H9 (cell line): ENCODE data around the gene DPP6. TPM values are rescaled to one million over a fixed set of nuclear protein-coding genes. Genes with fewer than 3 reads are reported as not detected.

Source experiments
- DNase-seq: peaks from one replicate; pipeline ENCODE4 v3.0.0-alpha.2; 2017
- H2AFZ ChIP-seq: one replicate; pipeline ENCODE4 v1.6.1; 2013; ENCODE audit warnings: mild to moderate bottlenecking, low read length, control low read depth, moderate library complexity
- H2AK5ac ChIP-seq: 2 replicates; pipeline ENCODE4 v1.6.1; 2013; ENCODE audit warnings: low read length, control low read depth, mixed read lengths; ENCODE audit not compliant: insufficient read length
- H2BK120ac ChIP-seq: one replicate; pipeline ENCODE4 v1.6.1; 2013; ENCODE audit warnings: low read depth, mild to moderate bottlenecking, low read length, control low read depth, inconsistent platforms; ENCODE audit not compliant: poor library complexity, severe bottlenecking
- H2BK12ac ChIP-seq: 2 replicates; pipeline ENCODE4 v1.6.1; 2013; ENCODE audit warnings: low read length, control low read depth, mixed read lengths, low read depth; ENCODE audit not compliant: insufficient read length
- H2BK15ac ChIP-seq: 2 replicates; pipeline ENCODE4 v1.6.1; 2013; ENCODE audit warnings: low read depth, low read length, control low read depth
- H2BK20ac ChIP-seq: one replicate; pipeline ENCODE4 v1.6.1; 2013; ENCODE audit warnings: low read depth, mild to moderate bottlenecking, low read length, control low read depth, inconsistent platforms; ENCODE audit not compliant: poor library complexity, severe bottlenecking
- H2BK5ac ChIP-seq: 2 replicates; pipeline ENCODE4 v1.6.1; 2013; ENCODE audit warnings: low read length, control low read depth, mixed read lengths; ENCODE audit not compliant: insufficient read length
- H3K14ac ChIP-seq: 2 replicates; pipeline ENCODE4 v1.6.1; 2013; ENCODE audit warnings: low read length, control low read depth; ENCODE audit not compliant: insufficient read depth
- H3K18ac ChIP-seq: 2 replicates; pipeline ENCODE4 v1.6.1; 2013; ENCODE audit warnings: low read depth, mild to moderate bottlenecking, mixed read lengths, low read length, control low read depth; ENCODE audit not compliant: insufficient read length
- H3K23ac ChIP-seq: 2 replicates; pipeline ENCODE4 v1.6.1; 2013; ENCODE audit warnings: low read length, control low read depth, mixed read lengths, low read depth; ENCODE audit not compliant: insufficient read length
- H3K23me2 ChIP-seq: 2 replicates; pipeline ENCODE4 v1.6.1; 2013; ENCODE audit warnings: low read depth, mild to moderate bottlenecking, mixed read lengths, low read length, control low read depth; ENCODE audit not compliant: insufficient read length, poor library complexity, severe bottlenecking
- H3K27ac ChIP-seq: 2 replicates; pipeline ENCODE4 v1.5.1; 2013; ENCODE audit warnings: low read length, control low read depth, mixed read lengths, low read depth; ENCODE audit not compliant: insufficient read length
- H3K27me3 ChIP-seq: 2 replicates; pipeline ENCODE4 v1.6.1; 2013; ENCODE audit warnings: low read length, control low read depth, inconsistent platforms; ENCODE audit not compliant: insufficient read depth
- H3K4ac ChIP-seq: 2 replicates; pipeline ENCODE4 v1.6.1; 2013; ENCODE audit warnings: low read depth, mild to moderate bottlenecking, control low read depth, inconsistent platforms, low read length, moderate library complexity
- H3K4me1 ChIP-seq: 2 replicates; pipeline ENCODE4 v1.6.1; 2013; ENCODE audit warnings: low read length, control low read depth, inconsistent platforms; ENCODE audit not compliant: insufficient read depth
- H3K4me2 ChIP-seq: 2 replicates; pipeline ENCODE4 v1.6.1; 2013; ENCODE audit warnings: low read length, control low read depth, mixed read lengths; ENCODE audit not compliant: insufficient read length, insufficient read depth
- H3K56ac ChIP-seq: 2 replicates; pipeline ENCODE4 v1.6.1; 2013; ENCODE audit warnings: low read depth, mild to moderate bottlenecking, mixed read lengths, low read length, control low read depth; ENCODE audit not compliant: insufficient read length
- H3K79me1 ChIP-seq: 2 replicates; pipeline ENCODE4 v1.6.1; 2013; ENCODE audit warnings: low read depth, mild to moderate bottlenecking, moderate library complexity, low read length, control low read depth, inconsistent platforms; ENCODE audit not compliant: insufficient read depth, poor library complexity, severe bottlenecking
- H3K79me2 ChIP-seq: 2 replicates; pipeline ENCODE4 v1.6.1; 2013; ENCODE audit warnings: low read length, control low read depth, inconsistent platforms; ENCODE audit not compliant: insufficient read depth
- H3K9ac ChIP-seq: 2 replicates; pipeline ENCODE4 v1.6.1; 2013; ENCODE audit warnings: low read length, control low read depth, mixed read lengths; ENCODE audit not compliant: insufficient read length; ENCODE audit errors: extremely low read depth
- H3K9me3 ChIP-seq: one replicate; pipeline ENCODE4 v1.6.1; 2013; ENCODE audit warnings: low read depth, low read length, inconsistent platforms; ENCODE audit not compliant: control insufficient read depth
- H3T11ph ChIP-seq: one replicate; pipeline ENCODE4 v1.6.1; 2013; ENCODE audit warnings: mild to moderate bottlenecking, low read length, control low read depth, inconsistent platforms
- H4K20me1 ChIP-seq: one replicate; pipeline ENCODE4 v1.6.1; 2013; ENCODE audit not compliant: control insufficient read depth, insufficient read length, insufficient read depth
- H4K5ac ChIP-seq: 2 replicates; pipeline ENCODE4 v1.6.1; 2013; ENCODE audit warnings: low read depth, mild to moderate bottlenecking, mixed read lengths, low read length, control low read depth; ENCODE audit not compliant: insufficient read length
- H4K8ac ChIP-seq: replicated peaks from 2 replicates; pipeline ENCODE4 v1.6.1; 2013; ENCODE audit warnings: low read length, control low read depth, mixed read lengths, low read depth; ENCODE audit not compliant: insufficient read length
- H4K91ac ChIP-seq: 2 replicates; pipeline ENCODE4 v1.6.1; 2013; ENCODE audit warnings: low read depth, mild to moderate bottlenecking, moderate library complexity, mixed read lengths, low read length, control low read depth; ENCODE audit not compliant: insufficient read length
- H3K27ac Mint-ChIP-seq, 3 experiments: 2 replicates in 2 of 3; 3 replicates in 1 of 3; pipeline ENCODE4 v1.8.0; 2020 to 2021; ENCODE audit warnings: mixed read lengths in 3 of 3, mild to moderate bottlenecking in 1 of 3, moderate library complexity in 1 of 3
- H3K27me3 Mint-ChIP-seq: 2 replicates; pipeline ENCODE4 v1.8.0; 2021; ENCODE audit warnings: low read depth, mild to moderate bottlenecking, moderate library complexity, mixed read lengths
- H3K36me3 Mint-ChIP-seq, 3 experiments: 2 replicates in 2 of 3; 3 replicates in 1 of 3; pipeline ENCODE4 v1.8.0; 2020 to 2021; ENCODE audit warnings: low read depth in 3 of 3, mixed read lengths in 3 of 3; ENCODE audit not compliant: insufficient read depth in 1 of 3
- H3K4me1 Mint-ChIP-seq, 2 experiments: 2 replicates each; pipeline ENCODE4 v1.8.0; 2020; ENCODE audit warnings: mixed read lengths in 2 of 2
- H3K4me3 Mint-ChIP-seq, 2 experiments: 2 replicates in 1 of 2; 3 replicates in 1 of 2; pipeline ENCODE4 v1.8.0; 2020 to 2021; ENCODE audit warnings: mild to moderate bottlenecking in 2 of 2, mixed read lengths in 2 of 2, moderate library complexity in 1 of 2
- H3K9me3 Mint-ChIP-seq, 2 experiments: 2 replicates in 1 of 2; 3 replicates in 1 of 2; pipeline ENCODE4 v1.8.0; 2020; ENCODE audit warnings: mild to moderate bottlenecking in 2 of 2, mixed read lengths in 2 of 2, moderate library complexity in 1 of 2
- WGBS: extraction: QIAGEN DNeasy Blood & Tissue Kit; methylation state at CpG from one replicate; pipeline ENCODE4 v1.1.7; 2013; ENCODE audit warnings: missing lambda C conversion rate, low lambda C conversion rate, mixed read lengths; ENCODE audit not compliant: insufficient read length; ENCODE audit errors: extremely low coverage; 5-methylcytosine and 5-hydroxymethylcytosine counted together
- total RNA-seq: library from RNA; stranded (reverse); gene quantifications from 2 replicates; pipeline ENCODE4 v1.2.1, GENCODE V29; 2021
- TF ChIP-seq, protein P1 (sequence below): fragments of 200-600 bp; sonication (generic); conservative IDR thresholded peaks from 3 replicates; pipeline ENCODE4 v1.8.0; 2021; ENCODE audit warnings: antibody characterized with exemption, mild to moderate bottlenecking

The DPP6 gene
- total RNA-seq, 1 experiment from 2014 or later = 4.5 TPM

DNA sequence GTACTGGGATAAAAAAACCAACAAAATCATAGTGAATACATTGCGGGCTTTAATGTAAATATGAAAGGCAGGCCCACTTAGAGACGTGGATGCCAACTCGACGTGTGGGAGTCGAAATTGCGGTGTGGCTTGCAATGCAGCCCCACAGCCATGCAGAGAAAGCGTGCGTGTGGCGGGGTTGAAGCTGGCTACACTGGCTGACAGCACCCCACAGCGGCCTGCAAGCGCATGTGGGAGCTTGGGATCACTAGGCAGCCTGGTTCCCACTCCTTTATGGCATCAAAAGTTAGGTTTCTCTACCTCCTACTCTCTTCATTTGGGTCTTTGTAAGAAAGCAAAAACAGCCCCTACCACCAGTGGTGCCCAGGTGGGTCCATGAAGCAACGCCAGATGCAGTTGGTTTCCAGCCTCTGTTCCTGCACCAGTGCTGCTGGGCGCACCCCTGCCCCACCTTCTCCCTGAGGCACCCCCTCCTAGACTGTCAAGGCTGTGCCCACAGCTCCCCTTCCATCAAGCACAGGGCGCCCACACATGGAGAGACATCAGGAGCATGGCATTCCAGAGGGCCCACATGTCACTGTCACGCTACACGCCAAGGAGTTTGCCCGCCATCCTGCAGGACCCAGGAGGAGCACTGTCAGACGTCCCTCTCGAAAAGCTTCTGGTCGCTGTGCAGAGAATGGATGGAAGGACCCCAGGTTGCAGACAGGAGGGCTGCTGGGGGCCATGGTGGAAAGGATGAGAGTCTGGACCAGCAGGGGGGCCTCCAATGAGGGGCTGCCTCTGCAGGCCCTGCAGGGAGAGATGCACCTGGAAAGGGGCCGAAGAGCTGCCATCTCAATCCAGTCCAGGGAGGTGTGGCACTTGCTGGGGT is 807.8 kb downstream of the DPP6 start:
- H3K56ac ChIP-seq = no peak overlapping the region
- TF ChIP-seq, protein P1, sequence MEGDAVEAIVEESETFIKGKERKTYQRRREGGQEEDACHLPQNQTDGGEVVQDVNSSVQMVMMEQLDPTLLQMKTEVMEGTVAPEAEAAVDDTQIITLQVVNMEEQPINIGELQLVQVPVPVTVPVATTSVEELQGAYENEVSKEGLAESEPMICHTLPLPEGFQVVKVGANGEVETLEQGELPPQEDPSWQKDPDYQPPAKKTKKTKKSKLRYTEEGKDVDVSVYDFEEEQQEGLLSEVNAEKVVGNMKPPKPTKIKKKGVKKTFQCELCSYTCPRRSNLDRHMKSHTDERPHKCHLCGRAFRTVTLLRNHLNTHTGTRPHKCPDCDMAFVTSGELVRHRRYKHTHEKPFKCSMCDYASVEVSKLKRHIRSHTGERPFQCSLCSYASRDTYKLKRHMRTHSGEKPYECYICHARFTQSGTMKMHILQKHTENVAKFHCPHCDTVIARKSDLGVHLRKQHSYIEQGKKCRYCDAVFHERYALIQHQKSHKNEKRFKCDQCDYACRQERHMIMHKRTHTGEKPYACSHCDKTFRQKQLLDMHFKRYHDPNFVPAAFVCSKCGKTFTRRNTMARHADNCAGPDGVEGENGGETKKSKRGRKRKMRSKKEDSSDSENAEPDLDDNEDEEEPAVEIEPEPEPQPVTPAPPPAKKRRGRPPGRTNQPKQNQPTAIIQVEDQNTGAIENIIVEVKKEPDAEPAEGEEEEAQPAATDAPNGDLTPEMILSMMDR = no peak
- WGBS = no CpG with 5 or more reads among the region's 21 CpGs

More for the DNA sequence above, 807.8 kb downstream of the DPP6 start:
- Histone ChIP-seq H3K9me3 (no peaks in the 10 kb centered on the region), H4K91ac (no peak overlapping the region), H3K23me2 (no peaks in the 10 kb centered on the region), H4K8ac (no peak overlapping the region), H3K79me1 (no peaks in the 10 kb centered on the region), H2AFZ (no peak overlapping the region), H2BK120ac (no peak overlapping the region), H2AK5ac (no peak overlapping the region), H3K4me1 (no peaks in the 10 kb centered on the region), H3K14ac (no peak overlapping the region), H3K18ac (no peak overlapping the region), H4K20me1 (no peaks in the 10 kb centered on the region), H3K79me2 (no peaks in the 10 kb centered on the region), H2BK5ac (no peak overlapping the region), H3K23ac (no peak overlapping the region), H3K9ac (no peak overlapping the region), H3T11ph (no peak overlapping the region), H2BK12ac (no peak overlapping the region), H3K27ac (no peak overlapping the region), H4K5ac (no peak overlapping the region), H3K27me3 (no peaks in the 10 kb centered on the region), H2BK15ac (no peak overlapping the region), H3K4me2 (no peak overlapping the region), H2BK20ac (no peak overlapping the region), H3K4ac (no peak overlapping the region)
- Mint-ChIP-seq H3K27ac (no peak overlapping the region), H3K4me1 (peaks cover 0 to 8% of the 10 kb centered on the region in 2 experiments; a peak in 2 of 4 replicates), H3K9me3 (no peaks in the 10 kb centered on the region), H3K4me3 (no peak overlapping the region), H3K36me3 (no peaks in the 10 kb centered on the region), H3K27me3 (peaks cover 2% of the 10 kb centered on the region; the same call in 1 of the 2 replicates)
- DNase-seq = no peak
